Vagina (tissue), 2 donors: ENCODE results near the gene DOCK8. TPM values are rescaled to one million over a fixed set of nuclear protein-coding genes. Genes with fewer than 3 reads are reported as not detected.
A peak's percentile ranks its signal among the peaks of the same experiment; 100 is the strongest.

Source experiments
- DNase-seq, 2 donors: peaks; one replicate each; pipeline ENCODE4 v3.0.0-alpha.2; 2017; ENCODE audit errors: extremely low spot score in 2 of 2
- H3K27ac ChIP-seq: fragments of 200-600 bp; sonication (generic); one replicate; pipeline ENCODE4 v1.5.1; 2019
- H3K27me3 ChIP-seq: fragments of 200-600 bp; sonication (generic); one replicate; pipeline ENCODE4 v1.5.1; 2019
- H3K36me3 ChIP-seq, 2 donors: fragments of 200-600 bp; sonication (generic); one replicate each; pipeline ENCODE4 v1.5.1; 2017 to 2019
- H3K4me1 ChIP-seq: fragments of 200-600 bp; sonication (generic); one replicate; pipeline ENCODE4 v1.5.1; 2019
- H3K4me3 ChIP-seq, 2 donors: fragments of 200-600 bp; sonication (generic); 1 replicate in 1 of 2; 2 replicates in 1 of 2; pipeline ENCODE4 v1.5.1; 2016 to 2019
- H3K9me3 ChIP-seq: fragments of 200-600 bp; sonication (generic); one replicate; pipeline ENCODE4 v1.5.1; 2019
- CTCF ChIP-seq, 3 experiments: fragments of 450-650 bp in 2 of 3; fragments of 200-600 bp in 1 of 3; sonication (generic) in 1 of 3; IDR thresholded peaks; one replicate each; pipeline ENCODE4 v1.5.1; 2017 to 2019; ENCODE audit warnings: antibody characterized with exemption in 3 of 3, mild to moderate bottlenecking in 2 of 3, moderate library complexity in 2 of 3
- POLR2A ChIP-seq, 2 donors: fragments of 450-650 bp; IDR thresholded peaks; one replicate each; pipeline ENCODE4 v1.6.1; 2017; ENCODE audit warnings: antibody characterized with exemption in 2 of 2, mild to moderate bottlenecking in 2 of 2, moderate library complexity in 2 of 2
- POLR2AphosphoS5 ChIP-seq, 2 donors: sonication (generic); formaldehyde crosslinking; IDR thresholded peaks; one replicate each; pipeline ENCODE4 v1.9.0; 2017; ENCODE audit warnings: antibody characterized with exemption in 2 of 2, mild to moderate bottlenecking in 2 of 2, low read depth in 1 of 2; ENCODE audit not compliant: insufficient read depth in 1 of 2
- intact Hi-C: fragments of 100-400 bp; cut with DNase I; formaldehyde crosslinking; loops from one replicate; pipeline ENCODE4 v1.15.1; 2023
- total RNA-seq: library from RNA; depleted of rRNA; stranded (reverse); fragments of >200 nt; gene quantifications from one replicate; pipeline ENCODE4 v1.2.3, GENCODE V29; 2016

DOCK8 gene
- total RNA-seq, 1 donor from 2014 or later = 18.4 TPM

GRCh38 chr9:426264-426663 is 211.6 kb downstream of the DOCK8 start:
- peak in 1 of 2 donors; percentile 44 for DNase-seq
- Histone ChIP-seq H3K4me1 (no peaks in the 10 kb centered on the region), H3K27me3 (no peaks in the 10 kb centered on the region), H3K4me3 (no peak overlapping the region), H3K36me3 (peaks cover 0 to 9% of the 10 kb centered on the region in 2 donors), H3K27ac (no peak overlapping the region), H3K9me3 (no peaks in the 10 kb centered on the region)
- intact Hi-C loops = no loop called here
- TF ChIP-seq POLR2A (IDR thresholded peaks at IDR 0.05) = no peak
- no peak for TF ChIP-seq POLR2AphosphoS5 (IDR thresholded peaks at IDR 0.05; ENCODE audit: insufficient read depth in 1 of 2, low read depth in 1 of 2)
- TF ChIP-seq CTCF (IDR thresholded peaks at IDR 0.05) = no peak

- Histone ChIP-seq H3K4me3 (no peak overlapping the region), H3K27me3 (no peaks in the 10 kb centered on the region), H3K36me3 (peaks cover 0 to 9% of the 10 kb centered on the region in 2 donors), H3K4me1 (no peaks in the 10 kb centered on the region), H3K9me3 (no peaks in the 10 kb centered on the region), H3K27ac (no peak overlapping the region)
- TF ChIP-seq POLR2AphosphoS5 (IDR thresholded peaks at IDR 0.05; ENCODE audit: insufficient read depth in 1 of 2, low read depth in 1 of 2) (no peak), CTCF (IDR thresholded peaks at IDR 0.05) (no peak), POLR2A (IDR thresholded peaks at IDR 0.05) (no peak)
- no peak for DNase-seq
- intact Hi-C loops = no loop called here
Observed at GRCh38 chr9:426976-427375, 212.3 kb downstream of the DOCK8 start.

GRCh38 chr9:431701-432100 is 217.0 kb downstream of the DOCK8 start:
- peaks cover 0 to 16% of the 10 kb centered on the region in 2 donors for H3K36me3 ChIP-seq
- no peaks in the 10 kb centered on the region for H3K27me3 ChIP-seq
- DNase-seq = peak in 1 of 2 donors; percentile 1
- no peak overlapping the region for H3K4me3 ChIP-seq
- no peak overlapping the region for H3K27ac ChIP-seq
- no peaks in the 10 kb centered on the region for H3K9me3 ChIP-seq
- intact Hi-C loops = no loop called here
- TF ChIP-seq POLR2A (IDR thresholded peaks at IDR 0.05) = no peak
- no peak for TF ChIP-seq POLR2AphosphoS5 (IDR thresholded peaks at IDR 0.05; ENCODE audit: insufficient read depth in 1 of 2, low read depth in 1 of 2)
- TF ChIP-seq CTCF (IDR thresholded peaks at IDR 0.05) = no peak
- no peaks in the 10 kb centered on the region for H3K4me1 ChIP-seq

- Histone ChIP-seq H3K4me1 (peaks cover 26% of the 10 kb centered on the region), H3K27ac (peak overlapping the region; percentile 13), H3K36me3 (peaks cover 0 to 10% of the 10 kb centered on the region in 2 donors), H3K27me3 (no peaks in the 10 kb centered on the region), H3K4me3 (no peak overlapping the region), H3K9me3 (no peaks in the 10 kb centered on the region)
- intact Hi-C loops = no loop called here
- DNase-seq = no peak
- TF ChIP-seq CTCF (IDR thresholded peaks at IDR 0.05) = no peak
- TF ChIP-seq POLR2A (IDR thresholded peaks at IDR 0.05) = no peak
- TF ChIP-seq POLR2AphosphoS5 (IDR thresholded peaks at IDR 0.05; ENCODE audit: insufficient read depth in 1 of 2, low read depth in 1 of 2) = no peak
Observed at GRCh38 chr9:436482-436881, 221.8 kb downstream of the DOCK8 start.

GRCh38 chr9:437066-437465 is 222.4 kb downstream of the DOCK8 start:
- intact Hi-C loops = no loop called here
- H3K4me3 ChIP-seq = no peak overlapping the region
- TF ChIP-seq POLR2AphosphoS5 (IDR thresholded peaks at IDR 0.05; ENCODE audit: insufficient read depth in 1 of 2, low read depth in 1 of 2) (no peak), CTCF (IDR thresholded peaks at IDR 0.05) (no peak)
- peaks cover 0 to 10% of the 10 kb centered on the region in 2 donors for H3K36me3 ChIP-seq
- no peaks in the 10 kb centered on the region for H3K9me3 ChIP-seq
- no peaks in the 10 kb centered on the region for H3K27me3 ChIP-seq
- H3K27ac ChIP-seq = peak overlapping the region; percentile 13
- no peak for DNase-seq
- H3K4me1 ChIP-seq = peaks cover 26% of the 10 kb centered on the region
